Measurements from ENCODE around the gene EXOSC6. TPM values are rescaled to one million over a fixed set of nuclear protein-coding genes. Genes with fewer than 3 reads are reported as not detected.
"Not testable (repeated sequence)": the region's sequence is repeated elsewhere in the genome, so short reads cannot be mapped to it uniquely, and the experiment has no call there.

EXOSC6 gene
- total RNA-seq, 1 donor from 2014 or later, result 41.6 TPM

DNA sequence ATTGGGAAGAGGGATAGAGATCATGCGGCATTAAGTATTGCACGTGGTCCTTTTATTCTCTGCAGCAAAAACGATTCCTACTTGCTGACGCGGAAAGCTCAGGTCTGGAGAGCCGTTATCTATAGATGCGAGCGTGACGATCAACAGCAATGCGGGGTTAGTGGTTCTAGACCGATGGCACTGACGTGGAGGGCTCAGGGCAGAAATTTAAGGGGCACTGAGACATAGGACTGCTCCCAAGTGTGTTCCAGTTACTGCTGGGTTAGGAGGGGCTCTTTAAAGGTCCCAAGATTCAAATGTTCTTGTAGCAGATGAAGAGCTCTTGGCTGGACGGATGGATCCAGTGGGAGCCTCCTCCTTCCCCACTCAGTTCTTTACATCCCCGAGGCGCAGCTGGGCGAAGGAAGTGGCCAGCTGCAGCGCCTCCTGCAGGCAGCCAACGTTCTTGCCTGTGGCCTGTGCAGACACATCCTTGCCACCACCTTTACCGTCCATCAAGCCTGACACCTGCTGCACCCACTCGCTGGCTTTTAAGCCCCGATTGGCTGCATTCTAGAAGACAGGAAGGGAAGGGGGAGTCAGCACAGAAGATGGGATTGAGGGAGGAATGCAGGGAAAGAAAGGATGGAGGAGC is 732 bp upstream of the EXOSC6 start:
- H3K4me1 Mint-ChIP-seq, result peaks cover 9% of the 10 kb centered on the region
- peaks cover 18% of the 10 kb centered on the region for H3K36me3 Mint-ChIP-seq (ENCODE audit: low read depth)
- peak; percentile 29 for DNase-seq (ENCODE audit: low read depth, low spot score)
- peak overlapping the region; percentile 97 for H3K4me3 Mint-ChIP-seq
- H3K9me3 Mint-ChIP-seq, result no peaks in the 10 kb centered on the region
- H3K27me3 Mint-ChIP-seq (ENCODE audit: low read depth), result peaks cover 4% of the 10 kb centered on the region
- TF ChIP-seq, protein P1, sequence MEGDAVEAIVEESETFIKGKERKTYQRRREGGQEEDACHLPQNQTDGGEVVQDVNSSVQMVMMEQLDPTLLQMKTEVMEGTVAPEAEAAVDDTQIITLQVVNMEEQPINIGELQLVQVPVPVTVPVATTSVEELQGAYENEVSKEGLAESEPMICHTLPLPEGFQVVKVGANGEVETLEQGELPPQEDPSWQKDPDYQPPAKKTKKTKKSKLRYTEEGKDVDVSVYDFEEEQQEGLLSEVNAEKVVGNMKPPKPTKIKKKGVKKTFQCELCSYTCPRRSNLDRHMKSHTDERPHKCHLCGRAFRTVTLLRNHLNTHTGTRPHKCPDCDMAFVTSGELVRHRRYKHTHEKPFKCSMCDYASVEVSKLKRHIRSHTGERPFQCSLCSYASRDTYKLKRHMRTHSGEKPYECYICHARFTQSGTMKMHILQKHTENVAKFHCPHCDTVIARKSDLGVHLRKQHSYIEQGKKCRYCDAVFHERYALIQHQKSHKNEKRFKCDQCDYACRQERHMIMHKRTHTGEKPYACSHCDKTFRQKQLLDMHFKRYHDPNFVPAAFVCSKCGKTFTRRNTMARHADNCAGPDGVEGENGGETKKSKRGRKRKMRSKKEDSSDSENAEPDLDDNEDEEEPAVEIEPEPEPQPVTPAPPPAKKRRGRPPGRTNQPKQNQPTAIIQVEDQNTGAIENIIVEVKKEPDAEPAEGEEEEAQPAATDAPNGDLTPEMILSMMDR (conservative IDR thresholded peaks at IDR 0.05), result peak; percentile 54
- no peak overlapping the region for H3K27ac Mint-ChIP-seq (ENCODE audit: unreplicated experiment)

DNA sequence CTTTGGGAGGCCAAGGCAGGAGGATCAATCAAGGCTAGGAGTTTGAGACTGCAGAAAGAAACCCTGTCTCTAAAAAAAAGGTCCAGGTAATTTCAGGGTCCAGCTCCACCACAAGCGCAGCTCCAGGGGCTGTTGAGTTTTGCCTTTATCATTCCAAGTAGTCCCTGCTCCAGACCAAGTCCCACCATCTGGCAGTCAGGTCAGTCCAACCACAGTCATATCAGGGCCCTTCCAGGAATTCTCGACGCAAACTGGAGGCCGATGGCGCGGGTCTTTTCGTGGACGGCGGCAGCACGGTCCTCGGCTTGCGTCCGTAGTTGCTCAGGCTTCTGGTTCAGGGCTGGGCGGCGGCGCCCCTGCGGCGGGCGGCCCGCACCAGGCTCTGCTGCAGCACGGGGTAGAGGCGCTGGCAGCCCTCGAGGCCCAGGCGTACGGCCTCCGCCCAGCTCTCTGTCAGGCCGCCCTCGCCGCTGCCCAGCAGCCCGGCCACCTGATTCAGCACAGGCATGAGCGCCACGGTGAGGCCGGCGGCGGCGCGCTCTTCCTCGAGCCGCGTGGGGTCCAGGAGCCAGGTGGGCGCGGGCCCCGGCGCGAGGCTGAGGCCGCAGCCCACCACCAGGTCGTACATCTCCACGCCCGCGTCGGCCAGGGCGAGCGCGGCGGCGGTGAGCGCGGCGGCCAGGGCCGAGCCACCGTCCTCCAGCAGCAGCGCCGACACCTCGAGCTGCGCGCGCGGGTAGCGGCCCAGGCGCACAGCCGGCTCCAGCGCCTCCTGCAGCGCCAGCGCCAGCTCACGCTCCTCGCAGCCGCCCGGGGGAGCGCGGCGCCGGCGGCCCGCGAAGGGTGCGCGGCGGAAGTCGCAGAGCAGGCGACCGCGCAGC is 752 bp downstream of the EXOSC6 start:
- no peaks in the 10 kb centered on the region for H3K9me3 Mint-ChIP-seq
- H3K36me3 Mint-ChIP-seq (ENCODE audit: low read depth), result peaks cover 18% of the 10 kb centered on the region
- H3K27ac Mint-ChIP-seq (ENCODE audit: unreplicated experiment), result peak overlapping the region; percentile 27
- H3K4me3 Mint-ChIP-seq, result peak overlapping the region; percentile 86
- peaks cover 9% of the 10 kb centered on the region for H3K4me1 Mint-ChIP-seq
- TF ChIP-seq, protein P1 (conservative IDR thresholded peaks at IDR 0.05), result no peak
- DNase-seq (ENCODE audit: low read depth, low spot score), result peak; percentile 25
- H3K27me3 Mint-ChIP-seq (ENCODE audit: low read depth), result peaks cover 4% of the 10 kb centered on the region

DNA sequence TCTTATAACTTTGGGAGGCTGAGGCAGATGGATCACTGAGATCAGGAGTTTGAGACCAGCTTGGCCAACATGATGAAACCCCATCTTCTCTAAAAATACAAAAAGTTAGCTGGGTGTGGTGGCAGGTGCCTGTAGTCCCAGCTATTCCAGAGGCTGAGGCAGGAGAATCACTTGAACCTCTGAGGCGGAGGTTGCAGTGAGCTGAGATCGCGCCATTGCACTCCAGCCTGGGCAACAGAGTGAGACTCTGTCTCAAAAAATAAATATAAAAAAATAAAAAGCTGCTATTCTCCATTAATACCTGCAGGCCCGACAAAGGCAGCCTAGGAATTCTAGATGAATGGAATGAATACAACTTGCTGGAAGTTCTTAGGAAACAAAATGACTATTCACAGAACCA is 2.0 kb downstream of the EXOSC6 start:
- H3K36me3 Mint-ChIP-seq (ENCODE audit: low read depth), result peaks cover 18% of the 10 kb centered on the region

DNA sequence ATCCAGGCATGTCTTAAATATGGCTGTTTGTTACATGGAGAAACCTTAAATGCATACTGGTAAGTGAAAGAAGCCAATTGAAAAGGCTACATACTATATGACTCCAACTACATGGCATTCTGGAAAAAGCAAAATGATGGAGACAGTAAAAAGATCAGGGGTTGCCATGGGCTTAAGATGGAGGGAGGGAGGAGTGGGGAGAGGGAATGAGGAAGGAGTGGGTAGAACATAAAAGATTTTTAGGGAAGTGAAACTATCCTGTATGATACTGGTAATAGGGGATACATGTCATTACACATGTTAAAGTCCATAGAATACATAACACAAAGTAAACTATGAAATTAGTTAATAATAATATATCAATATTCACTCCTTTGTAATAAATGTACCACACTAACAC is 13.0 kb downstream of the EXOSC6 start:
- not testable (repeated sequence) for DNase-seq (ENCODE audit: low read depth, low spot score); H3K27me3 Mint-ChIP-seq (ENCODE audit: low read depth); H3K27ac Mint-ChIP-seq (ENCODE audit: unreplicated experiment); H3K36me3 Mint-ChIP-seq (ENCODE audit: low read depth); H3K9me3 Mint-ChIP-seq; H3K4me3 Mint-ChIP-seq; H3K4me1 Mint-ChIP-seq

More for the DNA sequence above, 2.0 kb downstream of the EXOSC6 start:
- peak overlapping the region; percentile 72 for H3K4me3 Mint-ChIP-seq
- not testable (repeated sequence) for H3K9me3 Mint-ChIP-seq; DNase-seq (ENCODE audit: low read depth, low spot score); H3K27ac Mint-ChIP-seq (ENCODE audit: unreplicated experiment); H3K4me1 Mint-ChIP-seq; H3K27me3 Mint-ChIP-seq (ENCODE audit: low read depth)

DNA sequence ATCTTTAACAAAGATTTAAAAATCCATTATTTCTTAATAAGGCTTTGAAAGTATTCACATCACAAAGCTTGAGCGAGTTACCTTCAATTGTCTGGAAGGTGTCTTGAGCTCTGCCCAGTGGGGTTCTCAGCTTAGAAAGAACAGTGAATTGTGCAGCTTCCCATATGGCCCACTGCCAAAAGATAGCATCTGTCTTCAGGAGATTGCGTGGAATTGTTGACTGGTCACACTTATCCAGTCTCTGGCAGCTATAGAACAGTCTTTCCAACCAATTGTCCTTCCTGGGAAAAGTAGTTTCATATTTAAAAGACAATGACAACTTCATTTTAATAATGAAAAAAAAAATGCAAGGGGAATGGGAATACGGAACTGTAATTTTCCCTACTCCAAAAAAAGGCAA is 19.9 kb downstream of the EXOSC6 start:
- not testable (repeated sequence) for H3K4me1 Mint-ChIP-seq; H3K36me3 Mint-ChIP-seq (ENCODE audit: low read depth); H3K27ac Mint-ChIP-seq (ENCODE audit: unreplicated experiment); H3K4me3 Mint-ChIP-seq; H3K9me3 Mint-ChIP-seq; DNase-seq (ENCODE audit: low read depth, low spot score); H3K27me3 Mint-ChIP-seq (ENCODE audit: low read depth)

DNA sequence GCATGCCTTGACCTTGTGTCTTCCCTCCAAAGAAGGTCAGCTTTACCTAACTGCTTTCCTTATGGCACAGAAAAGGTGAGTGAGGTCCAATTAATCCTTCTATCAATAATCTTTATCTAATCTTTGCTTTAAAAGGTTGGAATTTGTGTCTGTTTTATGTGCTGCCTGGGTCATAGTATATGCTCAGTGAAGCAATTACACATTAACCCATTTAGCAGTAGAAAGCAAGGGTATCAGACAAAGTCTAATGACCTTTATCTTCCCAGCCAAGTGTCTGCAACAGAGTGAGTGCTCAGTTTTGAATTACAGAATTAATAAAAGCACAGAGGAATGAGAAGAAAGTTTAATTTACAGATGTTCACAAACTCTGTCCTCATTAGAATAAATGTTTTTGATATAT is 25.7 kb downstream of the EXOSC6 start:
- H3K4me3 Mint-ChIP-seq; H3K27ac Mint-ChIP-seq (ENCODE audit: unreplicated experiment); H3K4me1 Mint-ChIP-seq; H3K27me3 Mint-ChIP-seq (ENCODE audit: low read depth); H3K9me3 Mint-ChIP-seq; DNase-seq (ENCODE audit: low read depth, low spot score); H3K36me3 Mint-ChIP-seq (ENCODE audit: low read depth): not testable (repeated sequence)

DNA sequence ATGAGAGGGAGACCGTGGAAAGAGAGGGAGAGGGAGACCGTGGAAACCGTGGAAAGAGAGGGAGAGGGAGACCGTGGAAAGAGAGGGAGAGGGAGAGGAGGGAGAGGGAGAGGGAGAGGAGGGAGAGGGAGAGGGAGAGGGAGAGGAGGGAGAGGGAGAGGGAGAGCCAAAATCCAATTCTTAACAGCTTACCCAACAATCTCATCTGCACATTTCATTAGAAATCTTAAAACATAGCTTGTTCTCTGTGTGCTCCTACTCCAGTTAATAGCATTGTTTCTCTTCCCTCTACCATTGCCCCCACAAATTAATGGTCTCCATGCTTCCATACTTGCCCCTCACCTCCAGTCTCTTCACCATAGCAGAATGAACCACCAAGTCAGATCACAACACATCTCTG is 26.3 kb downstream of the EXOSC6 start:
- H3K9me3 Mint-ChIP-seq; DNase-seq (ENCODE audit: low read depth, low spot score); H3K4me1 Mint-ChIP-seq; H3K36me3 Mint-ChIP-seq (ENCODE audit: low read depth); H3K27ac Mint-ChIP-seq (ENCODE audit: unreplicated experiment); H3K4me3 Mint-ChIP-seq; H3K27me3 Mint-ChIP-seq (ENCODE audit: low read depth): not testable (repeated sequence)

DNA sequence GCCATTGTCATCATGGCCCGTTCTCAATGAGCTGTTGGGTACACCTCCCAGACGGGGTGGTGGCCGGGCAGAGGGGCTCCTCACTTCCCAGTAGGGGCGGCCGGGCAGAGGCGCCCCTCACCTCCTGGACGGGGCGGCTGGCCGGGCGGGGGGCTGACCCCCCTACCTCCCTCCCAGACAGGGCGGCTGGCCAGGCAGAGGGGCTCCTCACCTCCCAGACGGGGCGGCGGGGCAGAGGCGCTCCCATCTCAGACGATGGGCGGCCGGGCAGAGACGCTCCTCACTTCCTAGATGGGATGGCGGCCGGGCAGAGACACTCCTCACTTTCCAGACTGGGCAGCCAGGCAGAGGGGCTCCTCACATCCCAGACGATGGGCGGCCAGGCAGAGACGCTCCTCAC is 27.1 kb downstream of the EXOSC6 start:
- not testable (repeated sequence) for H3K4me1 Mint-ChIP-seq; H3K36me3 Mint-ChIP-seq (ENCODE audit: low read depth); H3K27ac Mint-ChIP-seq (ENCODE audit: unreplicated experiment); DNase-seq (ENCODE audit: low read depth, low spot score); H3K27me3 Mint-ChIP-seq (ENCODE audit: low read depth); H3K9me3 Mint-ChIP-seq; H3K4me3 Mint-ChIP-seq

DNA sequence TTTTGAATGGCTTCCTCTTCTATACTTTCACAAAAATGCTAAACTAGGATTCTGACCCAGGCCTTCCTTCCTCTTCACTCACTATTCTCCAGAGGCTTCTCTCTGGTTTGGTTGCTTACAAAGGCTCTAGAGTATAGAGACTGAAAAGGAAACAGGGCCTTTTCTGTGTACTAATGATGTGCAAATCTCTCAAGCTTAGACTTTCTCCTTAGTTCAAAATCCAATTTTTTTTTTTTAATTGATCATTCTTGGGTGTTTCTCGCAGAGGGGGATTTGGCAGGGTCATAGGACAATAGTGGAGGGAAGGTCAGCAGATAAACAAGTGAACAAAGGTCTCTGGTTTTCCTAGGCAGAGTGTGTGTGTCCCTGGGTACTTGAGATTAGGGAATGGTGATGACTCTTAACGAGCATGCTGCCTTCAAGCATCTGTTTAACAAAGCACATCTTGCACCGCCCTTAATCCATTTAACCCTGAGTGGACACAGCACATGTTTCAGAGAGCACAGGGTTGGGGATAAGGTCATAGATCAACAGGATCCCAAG is 27.7 kb downstream of the EXOSC6 start:
- H3K4me3 Mint-ChIP-seq, H3K9me3 Mint-ChIP-seq: not testable (repeated sequence)

DNA sequence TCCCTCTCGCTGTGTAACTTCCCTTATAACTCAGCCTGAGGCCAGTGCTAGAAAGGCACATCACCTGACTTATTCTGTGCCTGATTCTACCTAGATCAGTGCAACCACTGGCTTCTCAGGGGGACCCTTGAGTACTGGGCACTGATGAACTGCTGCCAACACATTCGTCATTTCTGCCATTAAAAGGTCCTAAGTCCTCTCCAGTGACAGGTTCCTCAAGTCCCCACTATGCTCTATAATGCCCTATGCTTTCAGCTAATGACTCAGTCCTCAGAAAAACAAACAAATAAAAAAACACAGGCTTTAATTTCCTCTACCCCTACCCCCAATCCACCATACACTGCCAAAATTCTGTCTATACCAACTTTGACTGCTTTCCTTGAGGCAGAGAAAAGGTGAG is 28.5 kb downstream of the EXOSC6 start:
- not testable (repeated sequence) for H3K4me3 Mint-ChIP-seq; H3K4me1 Mint-ChIP-seq; H3K36me3 Mint-ChIP-seq (ENCODE audit: low read depth); DNase-seq (ENCODE audit: low read depth, low spot score); H3K9me3 Mint-ChIP-seq; H3K27me3 Mint-ChIP-seq (ENCODE audit: low read depth)
- peak overlapping the region; percentile 57 for H3K27ac Mint-ChIP-seq (ENCODE audit: unreplicated experiment)

More for the DNA sequence above, 27.7 kb downstream of the EXOSC6 start:
- peak overlapping the region; percentile 13 for H3K27ac Mint-ChIP-seq (ENCODE audit: unreplicated experiment)
- not testable (repeated sequence) for H3K4me1 Mint-ChIP-seq; H3K36me3 Mint-ChIP-seq (ENCODE audit: low read depth); DNase-seq (ENCODE audit: low read depth, low spot score); H3K27me3 Mint-ChIP-seq (ENCODE audit: low read depth)

DNA sequence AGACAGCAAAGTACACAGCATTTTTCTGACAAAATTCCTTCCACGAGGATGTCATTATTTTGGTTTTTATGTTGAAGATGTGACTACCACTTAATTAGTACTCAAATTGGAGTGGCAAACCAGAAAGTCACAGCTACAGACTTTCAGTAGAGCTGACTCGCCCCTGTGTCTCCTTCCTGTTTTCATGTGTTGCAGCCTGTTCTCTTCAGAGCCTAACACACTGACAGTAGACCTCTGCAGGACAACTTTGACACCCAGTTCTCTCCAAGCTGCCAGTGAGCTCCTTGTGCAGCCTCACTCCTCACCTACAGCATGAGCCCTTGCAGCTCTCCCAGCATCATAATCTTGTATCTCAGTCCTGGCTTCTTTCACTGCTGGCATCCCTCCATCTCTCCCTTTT is 29.2 kb downstream of the EXOSC6 start:
- H3K27ac Mint-ChIP-seq (ENCODE audit: unreplicated experiment); H3K27me3 Mint-ChIP-seq (ENCODE audit: low read depth); H3K4me3 Mint-ChIP-seq; H3K4me1 Mint-ChIP-seq; H3K9me3 Mint-ChIP-seq; H3K36me3 Mint-ChIP-seq (ENCODE audit: low read depth); DNase-seq (ENCODE audit: low read depth, low spot score): not testable (repeated sequence)
